H1 (cell line): ENCODE data around the gene TMEM25. TPM values are rescaled to one million over a fixed set of nuclear protein-coding genes. Genes with fewer than 3 reads are reported as not detected.

ENCODE experiments used
- CTCF ChIA-PET: fragments of 300-600 bp; sonication (Branson Sonifier 250); formaldehyde crosslinking; loops from one replicate; lab custom pipeline; 2021; ENCODE audit not compliant: partially characterized antibody; lab: Charles Lee
- POLR2A ChIA-PET: fragments of 300-600 bp; sonication (Branson Sonifier 250); formaldehyde crosslinking; loops from one replicate; lab custom pipeline; 2021; ENCODE audit warnings: inconsistent platforms; ENCODE audit not compliant: partially characterized antibody; lab: Charles Lee
- DNase-seq, 2 experiments: peaks; one replicate each; pipeline versions ENCODE4 v3.0.0 to v3.0.0-alpha.2; 2010 to 2022; ENCODE audit warnings: low spot score in 2 of 2, low read depth in 1 of 2, mixed read lengths in 1 of 2
- FAIRE-seq: peaks from 2 replicates; lab custom pipeline; 2011; peaks lifted over from hg19 to GRCh38; lab: Jason Lieb, UNC
- H2AFZ ChIP-seq: 2 replicates; pipeline ENCODE4 v1.8.1; 2012; ENCODE audit warnings: low read length, inconsistent platforms
- H2AK5ac ChIP-seq: 2 replicates; pipeline ENCODE4 v1.6.1; 2013; ENCODE audit warnings: low read depth, low read length
- H2BK120ac ChIP-seq: replicated peaks from 2 replicates; pipeline ENCODE3; 2013; ENCODE audit warnings: low read depth, low read length, inconsistent platforms
- H2BK12ac ChIP-seq: 2 replicates; pipeline ENCODE4 v1.6.1; 2013; ENCODE audit warnings: low read depth, low read length
- H2BK15ac ChIP-seq: 2 replicates; pipeline ENCODE4 v1.6.1; 2013; ENCODE audit warnings: low read length
- H2BK20ac ChIP-seq: 2 replicates; pipeline ENCODE4 v1.6.1; 2013; ENCODE audit warnings: low read length
- H2BK5ac ChIP-seq: 2 replicates; pipeline ENCODE4 v1.6.1; 2013; ENCODE audit warnings: low read depth, low read length
- H3K14ac ChIP-seq: 2 replicates; pipeline ENCODE4 v1.6.1; 2013; ENCODE audit warnings: inconsistent platforms; ENCODE audit not compliant: insufficient read length
- H3K18ac ChIP-seq: 2 replicates; pipeline ENCODE4 v1.6.1; 2013; ENCODE audit warnings: low read length; ENCODE audit errors: extremely low read depth
- H3K23ac ChIP-seq: 2 replicates; pipeline ENCODE4 v1.6.1; 2013; ENCODE audit warnings: inconsistent platforms; ENCODE audit not compliant: insufficient read length
- H3K23me2 ChIP-seq: 2 replicates; pipeline ENCODE4 v1.6.1; 2013; ENCODE audit warnings: low read depth, low read length
- H3K27ac ChIP-seq: 2 replicates; pipeline ENCODE4 v1.6.1; 2011; ENCODE audit warnings: low read depth, low read length, inconsistent platforms
- H3K27me3 ChIP-seq, 4 experiments: replicated peaks in 1 of 4; 1 replicate in 1 of 4; 2 replicates in 3 of 4; pipeline versions ENCODE4 v1.6.1 to v1.8.1; 2011 to 2013; ENCODE audit warnings: low read length in 3 of 4, mild to moderate bottlenecking in 3 of 4, inconsistent platforms in 2 of 4, mixed read lengths in 2 of 4, moderate library complexity in 1 of 4; ENCODE audit not compliant: control insufficient read depth in 3 of 4, insufficient read depth in 3 of 4; ENCODE audit errors: extremely low read depth in 1 of 4
- H3K36me3 ChIP-seq, 4 experiments: 2 replicates each; pipeline versions ENCODE4 v1.6.1 to v1.8.1; 2011 to 2013; ENCODE audit warnings: mild to moderate bottlenecking in 4 of 4, low read length in 3 of 4, moderate library complexity in 2 of 4, control low read depth in 1 of 4, inconsistent platforms in 1 of 4; ENCODE audit not compliant: insufficient read depth in 4 of 4, control insufficient read depth in 2 of 4
- H3K4ac ChIP-seq: replicated peaks from 2 replicates; pipeline ENCODE3; 2013; ENCODE audit warnings: low read length, low read depth, mixed read lengths, inconsistent platforms; ENCODE audit not compliant: insufficient read length
- H3K4me1 ChIP-seq, 4 experiments: replicated peaks in 1 of 4; 1 replicate in 1 of 4; 2 replicates in 3 of 4; pipeline versions ENCODE4 v1.6.1 to v1.8.1; 2011 to 2013; ENCODE audit warnings: low read length in 3 of 4, inconsistent platforms in 2 of 4, mixed read lengths in 1 of 4; ENCODE audit not compliant: insufficient read depth in 4 of 4, control insufficient read depth in 3 of 4
- H3K4me2 ChIP-seq, 2 experiments: 2 replicates each; pipeline versions ENCODE4 v1.6.1 to v1.8.1; 2011 to 2013; ENCODE audit warnings: low read depth in 2 of 2, low read length in 2 of 2, control low read depth in 1 of 2, inconsistent platforms in 1 of 2, mild to moderate bottlenecking in 1 of 2; ENCODE audit not compliant: insufficient read depth in 1 of 2
- H3K4me3 ChIP-seq, 4 experiments: fragments of 200-600, 300-600 bp in 1 of 4; sonication (generic), shearing (Covaris generic), sonication (Bioruptor Twin) in 1 of 4; 2 replicates each; pipeline versions ENCODE4 v1.5.1 to v1.8.1; 2011 to 2016; ENCODE audit warnings: low read length in 4 of 4, low read depth in 3 of 4, control low read depth in 2 of 4, inconsistent platforms in 2 of 4, mild to moderate bottlenecking in 2 of 4, mixed read lengths in 1 of 4, moderate library complexity in 1 of 4; ENCODE audit not compliant: insufficient read depth in 2 of 4; ENCODE audit errors: extremely low read depth in 1 of 4
- H3K56ac ChIP-seq: replicated peaks from 2 replicates; pipeline ENCODE3; 2013; ENCODE audit warnings: low read depth, mild to moderate bottlenecking, mixed read lengths, low read length, inconsistent platforms; ENCODE audit not compliant: insufficient read length
- H3K79me1 ChIP-seq: 2 replicates; pipeline ENCODE4 v1.6.1; 2013; ENCODE audit warnings: low read depth, low read length, control low read depth
- H3K79me2 ChIP-seq, 2 experiments: 2 replicates each; pipeline versions ENCODE4 v1.6.1 to v1.8.1; 2012 to 2013; ENCODE audit warnings: low read length in 2 of 2, mild to moderate bottlenecking in 2 of 2, inconsistent platforms in 1 of 2; ENCODE audit not compliant: insufficient read depth in 2 of 2, control insufficient read depth in 1 of 2
- H3K9ac ChIP-seq, 4 experiments: replicated peaks in 1 of 4; 1 replicate in 1 of 4; 2 replicates in 3 of 4; pipeline versions ENCODE4 v1.6.1 to v1.8.1; 2011 to 2013; ENCODE audit warnings: low read depth in 3 of 4, low read length in 3 of 4, control low read depth in 2 of 4, mild to moderate bottlenecking in 2 of 4, moderate library complexity in 2 of 4, inconsistent platforms in 1 of 4; ENCODE audit errors: extremely low read depth in 1 of 4
- H3K9me3 ChIP-seq, 2 experiments: 2 replicates each; pipeline versions ENCODE4 v1.6.1 to v1.8.1; 2012 to 2013; ENCODE audit warnings: mild to moderate bottlenecking in 2 of 2, moderate library complexity in 2 of 2, control low read depth in 1 of 2, inconsistent platforms in 1 of 2, low read depth in 1 of 2, low read length in 1 of 2, mixed read lengths in 1 of 2; ENCODE audit not compliant: insufficient read depth in 2 of 2
- H4K20me1 ChIP-seq, 2 experiments: replicated peaks in 1 of 2; 2 replicates each; pipeline versions ENCODE3 to v1.8.1; 2011 to 2013; ENCODE audit warnings: inconsistent platforms in 2 of 2, low read length in 2 of 2, mild to moderate bottlenecking in 1 of 2; ENCODE audit not compliant: insufficient read depth in 2 of 2, control insufficient read depth in 1 of 2
- H4K5ac ChIP-seq: 2 replicates; pipeline ENCODE4 v1.6.1; 2013; ENCODE audit warnings: low read length, low read depth, mixed read lengths, inconsistent platforms; ENCODE audit not compliant: insufficient read length
- H4K8ac ChIP-seq: 2 replicates; pipeline ENCODE4 v1.8.0; 2013; ENCODE audit warnings: mild to moderate bottlenecking, moderate library complexity, low read length, inconsistent platforms; ENCODE audit not compliant: insufficient read depth; ENCODE audit errors: extremely low read depth
- H4K91ac ChIP-seq: replicated peaks from 2 replicates; pipeline ENCODE3; 2013; ENCODE audit warnings: low read length, mixed read lengths, inconsistent platforms; ENCODE audit not compliant: insufficient read length
- CBX8 ChIP-seq: fragments of 300-800, 300-1000 bp; sonication (generic); IDR thresholded peaks from 2 replicates; pipeline ENCODE4 v1.7.1; 2016; ENCODE audit warnings: low read depth, low read length, borderline replicate concordance
- HDAC6 ChIP-seq: IDR thresholded peaks from one replicate; pipeline ENCODE4 v1.7.1; 2012; ENCODE audit warnings: low read depth, mild to moderate bottlenecking, inconsistent platforms, low read length, moderate library complexity
- PHF8 ChIP-seq: fragments of 200-600 bp; sonication (generic); conservative IDR thresholded peaks from 2 replicates; pipeline ENCODE4 v1.7.1; 2012; ENCODE audit warnings: low read depth, mild to moderate bottlenecking, inconsistent platforms, low read length, moderate library complexity
- RAD21 ChIP-seq, 2 experiments: IDR thresholded peaks in 1 of 2; conservative IDR thresholded peaks in 1 of 2; 2 replicates each; pipeline ENCODE4 v1.6.1; 2011; ENCODE audit warnings: low read depth in 2 of 2, low read length in 2 of 2, improper control_type of control experiment in 1 of 2, inconsistent platforms in 1 of 2, mild to moderate bottlenecking in 1 of 2, moderate library complexity in 1 of 2
- SP2 ChIP-seq: IDR thresholded peaks from 2 replicates; pipeline ENCODE4 v1.6.1; 2012; ENCODE audit warnings: mild to moderate bottlenecking, low read length, inconsistent platforms
- SP4 ChIP-seq: IDR thresholded peaks from 2 replicates; pipeline ENCODE4 v1.6.1; 2012; ENCODE audit warnings: low read length, inconsistent platforms
- TBP ChIP-seq: IDR thresholded peaks from 2 replicates; pipeline ENCODE4 v1.6.1; 2011; ENCODE audit warnings: low read depth, low read length, improper control_type of control experiment
- TEAD4 ChIP-seq: IDR thresholded peaks from 2 replicates; pipeline ENCODE4 v1.6.1; 2012; ENCODE audit warnings: low read depth, low read length, inconsistent platforms, mixed read lengths
- YY1 ChIP-seq: IDR thresholded peaks from 2 replicates; pipeline ENCODE4 v1.6.1; 2011; ENCODE audit warnings: low read depth, mild to moderate bottlenecking, low read length
- WGBS, 2 experiments: shearing (Covaris generic) in 1 of 2; methylation state at CpG; one replicate each; pipeline versions ENCODE4 v1.1.6 to v1.1.7; 2013 to 2015; ENCODE audit warnings: low lambda C conversion rate in 2 of 2, mixed read lengths in 2 of 2, inconsistent platforms in 1 of 2, low coverage in 1 of 2, missing lambda C conversion rate in 1 of 2; ENCODE audit not compliant: insufficient replicate concordance in 2 of 2, insufficient coverage in 1 of 2, insufficient read length in 1 of 2; ENCODE audit errors: extremely low coverage in 1 of 2, missing lambda C conversion rate in 1 of 2; 5-methylcytosine and 5-hydroxymethylcytosine counted together
- polyA plus RNA-seq, 7 experiments: library from polyadenylated mRNA; depleted of rRNA in 3 of 7; stranded (reverse) in 5 of 7; unstranded in 2 of 7; fragments of >200 nt in 5 of 7; fragments of 200-250 nt in 2 of 7; gene quantifications; 1 replicate in 5 of 7; 2 replicates in 1 of 7; 4 replicates in 1 of 7; pipeline versions ENCODE4 v1.2.1 to v1.2.3, GENCODE V29; 2011 to 2013; ENCODE audit warnings: missing spikeins in 2 of 7, mixed read lengths in 2 of 7
- total RNA-seq: library from RNA; stranded (reverse); fragmentation: NEBNext Ultra II Directional; extraction: Animal tissue kit (Norgen Biotek cat#: 25700); gene quantifications from 2 replicates; pipeline ENCODE4 v1.2.1, GENCODE V29; 2021

TMEM25 gene
- total and polyA plus RNA-seq, 2 of the 8 experiments (the other 6 are each of a cell fraction or from before 2014, with no cell fraction given): 18.3 to 26.8 TPM

DNA sequence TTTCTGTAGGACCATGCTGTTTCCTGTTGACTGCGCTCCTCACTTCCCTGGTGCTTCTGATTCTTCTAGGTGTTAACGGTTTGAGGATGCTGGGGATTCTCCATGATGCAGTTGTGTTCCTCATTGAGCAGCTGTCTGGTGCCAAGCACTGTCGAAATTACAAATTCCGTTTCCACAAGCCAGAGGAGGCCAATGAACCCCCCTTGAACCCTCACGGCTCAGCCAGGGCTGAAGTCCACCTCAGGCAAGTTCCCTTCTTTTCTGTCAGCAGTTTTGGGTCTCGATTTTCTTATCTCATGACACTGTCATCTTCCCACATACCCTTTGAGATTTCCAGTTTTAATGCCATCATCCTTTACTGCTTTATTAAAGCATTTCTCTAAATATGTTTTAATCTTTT, 11.4 kb upstream of the TMEM25 start:
- no peak for FAIRE-seq
- no peaks in the 10 kb centered on the region for H3K4me1 ChIP-seq
- no peak overlapping the region for H4K5ac ChIP-seq
- no peak overlapping the region for H3K4me3 ChIP-seq
- H3K18ac ChIP-seq: no peak overlapping the region
- H2BK5ac ChIP-seq: no peak overlapping the region
- H3K23me2 ChIP-seq: no peaks in the 10 kb centered on the region
- H3K14ac ChIP-seq: no peak overlapping the region
- ChIA-PET POLR2A (interaction anchor here (1.5 kb wide), 1 partner anchor 9 kb away, joined by 3 read pairs; no protein-coding TSS in a partner anchor), CTCF (interaction anchor here (1.6 kb wide), 1 partner anchor 31 kb away, joined by 5 read pairs; no protein-coding TSS in a partner anchor)
- H3K9ac ChIP-seq: no peak overlapping the region
- H2BK12ac ChIP-seq: no peak overlapping the region
- H4K8ac ChIP-seq: no peak overlapping the region
- no peaks in the 10 kb centered on the region for H3K9me3 ChIP-seq
- no peak overlapping the region for H3K56ac ChIP-seq
- H4K20me1 ChIP-seq: peaks cover 0 to 7% of the 10 kb centered on the region in 2 experiments
- no peak overlapping the region for H3K4me2 ChIP-seq
- 94% methylated on average over 6 of the region's 6 CpGs; no CpG with 5 or more reads in 1 of the 2 experiments for WGBS, 2 experiments
- H3K27me3 ChIP-seq: no peaks in the 10 kb centered on the region
- no peak overlapping the region for H4K91ac ChIP-seq
- no peaks in the 10 kb centered on the region for H3K79me1 ChIP-seq
- no peak overlapping the region for H2BK15ac ChIP-seq
- H2BK20ac ChIP-seq: no peak overlapping the region
- DNase-seq: no peak
- no peak overlapping the region for H3K23ac ChIP-seq
- H3K79me2 ChIP-seq: no peaks in the 10 kb centered on the region
- no peak overlapping the region for H2AK5ac ChIP-seq
- no peak overlapping the region for H3K27ac ChIP-seq
- peaks cover 10 to 89% (median 70%) of the 10 kb centered on the region in 4 experiments for H3K36me3 ChIP-seq
- H2BK120ac ChIP-seq: no peak overlapping the region
- no peak overlapping the region for H3K4ac ChIP-seq
- H2AFZ ChIP-seq: no peak overlapping the region
- no peak for TF ChIP-seq TEAD4
- no peak for TF ChIP-seq CBX8
- no peak for TF ChIP-seq SP4
- no peak for TF ChIP-seq YY1
- TF ChIP-seq PHF8: no peak
- no peak for TF ChIP-seq HDAC6
- TF ChIP-seq RAD21 (IDR thresholded peaks at IDR 0.05 in 1 of 2, conservative IDR thresholded peaks at IDR 0.05 in 1 of 2; ENCODE audit: low read depth in 2 of 2, low read length in 2 of 2): no peak
- TF ChIP-seq TBP: no peak
- TF ChIP-seq SP2: no peak
